ENCODE measurements around the gene PTCH1. TPM values are rescaled to one million over a fixed set of nuclear protein-coding genes. Genes with fewer than 3 reads are reported as not detected.

The PTCH1 gene
- total RNA-seq, 2 experiments from 2014 or later: 15.8 to 17.0 TPM

DNA sequence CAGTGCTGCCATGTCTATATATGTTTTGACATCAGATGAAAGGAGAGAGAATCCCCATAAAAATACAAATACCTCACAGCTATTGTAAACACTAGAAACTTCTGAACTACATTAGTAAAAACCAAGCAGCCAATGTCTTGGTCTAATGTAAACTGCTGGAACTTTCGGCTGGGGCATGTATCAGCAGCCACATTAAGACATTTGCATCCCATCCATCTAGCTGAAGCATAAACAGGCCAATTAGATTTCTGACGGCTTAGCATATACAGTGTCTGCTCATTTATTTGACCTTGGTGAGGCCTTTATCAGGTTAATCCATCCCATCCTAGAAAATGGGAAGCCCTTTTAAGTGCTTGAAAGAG is 65.7 kb downstream of the PTCH1 start:
- CTCF ChIA-PET: interaction anchor here (0.7 kb wide), 1 partner anchor 11 kb away, joined by 3 read pairs; no protein-coding TSS in a partner anchor
- H3K27ac Mint-ChIP-seq: no peak overlapping the region
- H3K9me3 ChIP-seq (ENCODE audit: control insufficient read depth in 1 of 2, insufficient read depth in 1 of 2, low read length in 2 of 2): no peaks in the 10 kb centered on the region
- ATAC-seq (ENCODE audit: poor library complexity) (no peak), DNase-seq (no peak)
- no peaks in the 10 kb centered on the region for H3K9me3 Mint-ChIP-seq
- H3K27me3 ChIP-seq (ENCODE audit: control insufficient read depth in 1 of 2, insufficient read depth in 2 of 2, low read length in 2 of 2): no peaks in the 10 kb centered on the region
- no peak overlapping the region for H3K4me3 ChIP-seq (ENCODE audit: low read length)
- no peaks in the 10 kb centered on the region for H3K27me3 Mint-ChIP-seq
- no peak overlapping the region for H3K27ac ChIP-seq (ENCODE audit: low read depth in 1 of 2, low read length in 2 of 2)
- intact Hi-C loops (cut with DNase I, micrococcal nuclease): no loop called here
- peaks cover 89% of the 10 kb centered on the region for H3K36me3 Mint-ChIP-seq (ENCODE audit: low read depth)
- H3K4me3 Mint-ChIP-seq: no peak overlapping the region
- H3K4me1 Mint-ChIP-seq (ENCODE audit: low read depth): no peaks in the 10 kb centered on the region
- no peaks in the 10 kb centered on the region for H3K4me1 ChIP-seq (ENCODE audit: insufficient read depth, low read length)
- H3K36me3 ChIP-seq (ENCODE audit: insufficient read depth, low read length): peaks cover 44% of the 10 kb centered on the region
- TF ChIP-seq, protein P1, sequence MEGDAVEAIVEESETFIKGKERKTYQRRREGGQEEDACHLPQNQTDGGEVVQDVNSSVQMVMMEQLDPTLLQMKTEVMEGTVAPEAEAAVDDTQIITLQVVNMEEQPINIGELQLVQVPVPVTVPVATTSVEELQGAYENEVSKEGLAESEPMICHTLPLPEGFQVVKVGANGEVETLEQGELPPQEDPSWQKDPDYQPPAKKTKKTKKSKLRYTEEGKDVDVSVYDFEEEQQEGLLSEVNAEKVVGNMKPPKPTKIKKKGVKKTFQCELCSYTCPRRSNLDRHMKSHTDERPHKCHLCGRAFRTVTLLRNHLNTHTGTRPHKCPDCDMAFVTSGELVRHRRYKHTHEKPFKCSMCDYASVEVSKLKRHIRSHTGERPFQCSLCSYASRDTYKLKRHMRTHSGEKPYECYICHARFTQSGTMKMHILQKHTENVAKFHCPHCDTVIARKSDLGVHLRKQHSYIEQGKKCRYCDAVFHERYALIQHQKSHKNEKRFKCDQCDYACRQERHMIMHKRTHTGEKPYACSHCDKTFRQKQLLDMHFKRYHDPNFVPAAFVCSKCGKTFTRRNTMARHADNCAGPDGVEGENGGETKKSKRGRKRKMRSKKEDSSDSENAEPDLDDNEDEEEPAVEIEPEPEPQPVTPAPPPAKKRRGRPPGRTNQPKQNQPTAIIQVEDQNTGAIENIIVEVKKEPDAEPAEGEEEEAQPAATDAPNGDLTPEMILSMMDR (IDR thresholded peaks at IDR 0.05): no peak
- POLR2A ChIA-PET: no interaction called here

DNA sequence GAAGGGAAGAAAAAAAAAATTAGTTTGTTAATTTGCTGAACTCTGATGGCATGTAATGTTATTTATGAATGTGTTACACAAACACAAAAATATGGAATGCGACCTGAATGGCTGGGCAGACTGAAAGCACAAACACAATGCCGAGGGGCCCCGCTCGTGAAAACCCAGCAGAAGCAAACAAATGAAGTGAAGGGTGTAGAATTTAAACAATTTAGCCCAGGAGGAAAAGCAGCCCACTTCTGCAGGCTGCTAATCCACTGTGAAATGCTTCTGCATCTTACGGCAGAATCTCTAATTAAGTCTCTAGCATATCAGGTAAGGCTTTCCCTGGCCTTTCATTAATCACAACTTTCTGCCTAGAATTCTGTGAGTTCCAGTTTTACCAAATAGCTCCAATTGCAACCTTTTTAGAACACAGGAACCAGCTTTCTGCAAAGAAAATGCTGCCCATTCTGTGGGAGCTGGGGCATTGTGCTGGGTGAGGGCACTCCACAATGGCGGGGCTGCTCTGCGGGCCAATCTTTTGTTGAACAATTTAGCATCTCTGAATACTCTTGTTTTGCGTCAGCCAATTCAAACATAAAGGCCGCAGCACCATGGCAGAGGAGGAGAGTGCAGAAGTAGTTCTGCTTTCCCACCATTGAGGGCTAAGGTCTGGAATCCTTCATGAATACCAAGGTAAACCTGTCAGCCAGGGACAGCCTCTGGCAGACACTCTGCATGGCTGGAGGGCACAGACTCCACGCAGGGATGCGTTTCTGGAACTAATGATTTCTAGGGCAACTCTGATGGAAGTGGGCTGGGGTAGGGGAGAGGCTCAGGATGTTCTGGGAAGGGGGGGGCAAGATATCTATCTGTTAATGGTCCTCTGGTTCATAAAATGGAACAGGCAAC is 66.4 kb downstream of the PTCH1 start:
- Mint-ChIP-seq H3K27me3 (no peaks in the 10 kb centered on the region), H3K4me3 (no peak overlapping the region)
- TF ChIP-seq, protein P1 (IDR thresholded peaks at IDR 0.05): no peak

DNA sequence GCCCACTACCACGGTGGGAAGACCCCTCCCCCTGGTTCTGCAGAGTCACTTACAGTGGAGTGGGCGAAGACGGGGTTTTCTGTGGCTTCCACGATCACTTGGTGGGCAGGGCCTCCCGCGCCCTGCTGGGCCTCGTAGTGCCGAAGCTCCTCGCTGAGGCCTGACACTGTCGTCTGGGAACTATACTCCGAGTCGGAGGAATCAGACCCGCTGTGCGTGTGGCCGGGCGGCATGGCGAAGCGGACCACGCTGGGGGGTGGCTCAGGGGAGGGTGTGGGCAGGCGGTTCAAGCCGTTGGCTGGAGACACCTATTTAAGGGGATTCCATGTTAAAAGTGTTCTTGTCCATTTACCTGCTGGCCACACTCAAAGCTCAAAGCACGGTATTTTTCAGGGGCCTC is 67.8 kb downstream of the PTCH1 start:
- ATAC-seq (ENCODE audit: poor library complexity): no peak
- CTCF ChIA-PET: no interaction called here
- H3K9me3 ChIP-seq (ENCODE audit: control insufficient read depth in 1 of 2, insufficient read depth in 1 of 2, low read length in 2 of 2): no peaks in the 10 kb centered on the region

More for the DNA sequence above, 66.4 kb downstream of the PTCH1 start:
- Histone ChIP-seq H3K27ac (ENCODE audit: low read depth in 1 of 2, low read length in 2 of 2) (no peak overlapping the region), H3K4me3 (ENCODE audit: low read length) (no peak overlapping the region), H3K27me3 (ENCODE audit: control insufficient read depth in 1 of 2, insufficient read depth in 2 of 2, low read length in 2 of 2) (no peaks in the 10 kb centered on the region), H3K4me1 (ENCODE audit: insufficient read depth, low read length) (no peaks in the 10 kb centered on the region), H3K36me3 (ENCODE audit: insufficient read depth, low read length) (peaks cover 43% of the 10 kb centered on the region), H3K9me3 (ENCODE audit: control insufficient read depth in 1 of 2, insufficient read depth in 1 of 2, low read length in 2 of 2) (no peaks in the 10 kb centered on the region)
- Mint-ChIP-seq H3K4me1 (ENCODE audit: low read depth) (no peaks in the 10 kb centered on the region), H3K36me3 (ENCODE audit: low read depth) (peaks cover 87% of the 10 kb centered on the region), H3K9me3 (no peaks in the 10 kb centered on the region), H3K27ac (no peak overlapping the region)
- intact Hi-C loops (cut with DNase I, micrococcal nuclease): no loop called here
- POLR2A ChIA-PET: no interaction called here
- ATAC-seq (ENCODE audit: poor library complexity): no peak
- no peak for DNase-seq
- CTCF ChIA-PET: no interaction called here

More for the DNA sequence above, 67.8 kb downstream of the PTCH1 start:
- no peak overlapping the region for H3K4me3 Mint-ChIP-seq
- Histone ChIP-seq H3K27me3 (ENCODE audit: control insufficient read depth in 1 of 2, insufficient read depth in 2 of 2, low read length in 2 of 2) (no peaks in the 10 kb centered on the region), H3K36me3 (ENCODE audit: insufficient read depth, low read length) (peaks cover 45% of the 10 kb centered on the region), H3K4me3 (ENCODE audit: low read length) (no peak overlapping the region), H3K4me1 (ENCODE audit: insufficient read depth, low read length) (no peaks in the 10 kb centered on the region), H3K27ac (ENCODE audit: low read depth in 1 of 2, low read length in 2 of 2) (no peak overlapping the region)
- H3K36me3 Mint-ChIP-seq (ENCODE audit: low read depth): peaks cover 83% of the 10 kb centered on the region
- intact Hi-C loops (cut with DNase I, micrococcal nuclease): no loop called here
- no peaks in the 10 kb centered on the region for H3K9me3 Mint-ChIP-seq
- H3K27me3 Mint-ChIP-seq: no peaks in the 10 kb centered on the region
- POLR2A ChIA-PET: no interaction called here
- TF ChIP-seq, protein P1 (IDR thresholded peaks at IDR 0.05): no peak
- H3K4me1 Mint-ChIP-seq (ENCODE audit: low read depth): no peaks in the 10 kb centered on the region
- no peak for DNase-seq
- H3K27ac Mint-ChIP-seq: no peak overlapping the region

Measured in CD4-positive, alpha-beta T cell (primary cell).